Islet precursor cell (in vitro differentiated cells): ENCODE measurements around the gene RPUSD3.
A peak's percentile ranks its signal among the peaks of the same experiment; 100 is the strongest.
"Not testable (repeated sequence)": the region's sequence is repeated elsewhere in the genome, so short reads cannot be mapped to it uniquely, and the experiment has no call there.

Source experiments
- DNase-seq: peaks from one replicate; pipeline ENCODE4 v3.0.0-alpha.2; 2018

Gene RPUSD3

DNA sequence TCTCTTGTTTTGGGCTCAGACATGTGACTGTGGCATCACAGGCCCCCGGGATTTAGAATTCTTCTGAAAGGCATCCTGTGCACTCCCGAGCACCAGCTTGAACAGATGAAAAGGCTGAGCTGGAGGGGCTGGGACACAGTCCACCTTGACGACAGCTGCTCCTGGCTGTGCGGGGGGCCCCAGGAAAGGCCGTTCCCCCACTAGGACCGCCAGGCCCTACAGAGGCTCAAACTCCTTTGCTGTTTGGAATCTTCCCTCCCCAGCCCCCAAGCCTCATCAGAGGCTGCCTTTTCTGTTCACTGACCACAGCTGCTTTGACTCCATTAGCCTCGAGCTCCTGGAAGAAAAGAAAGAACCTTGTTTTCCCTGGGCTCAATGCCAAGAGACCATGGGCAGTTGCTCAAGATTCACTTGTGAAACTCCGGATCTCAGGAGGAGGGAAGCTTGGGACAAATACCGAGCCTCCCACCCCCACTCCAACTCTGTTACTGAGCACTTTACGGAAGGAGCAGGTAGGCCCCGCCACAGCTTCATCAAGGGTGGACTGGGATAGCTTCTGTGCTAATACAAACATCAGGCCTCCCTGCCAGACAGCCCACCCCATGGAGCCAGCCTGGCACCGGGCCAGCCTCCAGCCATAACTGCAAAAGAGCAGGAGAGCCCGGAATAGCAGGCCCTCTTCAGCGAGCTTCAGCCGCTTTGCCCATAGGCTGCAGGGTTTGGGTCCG is 20.6 kb upstream of the RPUSD3 start:
- no peak for DNase-seq

GRCh38 chr3:9863058-9863772 is 19.4 kb upstream of the RPUSD3 start:
- DNase-seq = no peak

DNA sequence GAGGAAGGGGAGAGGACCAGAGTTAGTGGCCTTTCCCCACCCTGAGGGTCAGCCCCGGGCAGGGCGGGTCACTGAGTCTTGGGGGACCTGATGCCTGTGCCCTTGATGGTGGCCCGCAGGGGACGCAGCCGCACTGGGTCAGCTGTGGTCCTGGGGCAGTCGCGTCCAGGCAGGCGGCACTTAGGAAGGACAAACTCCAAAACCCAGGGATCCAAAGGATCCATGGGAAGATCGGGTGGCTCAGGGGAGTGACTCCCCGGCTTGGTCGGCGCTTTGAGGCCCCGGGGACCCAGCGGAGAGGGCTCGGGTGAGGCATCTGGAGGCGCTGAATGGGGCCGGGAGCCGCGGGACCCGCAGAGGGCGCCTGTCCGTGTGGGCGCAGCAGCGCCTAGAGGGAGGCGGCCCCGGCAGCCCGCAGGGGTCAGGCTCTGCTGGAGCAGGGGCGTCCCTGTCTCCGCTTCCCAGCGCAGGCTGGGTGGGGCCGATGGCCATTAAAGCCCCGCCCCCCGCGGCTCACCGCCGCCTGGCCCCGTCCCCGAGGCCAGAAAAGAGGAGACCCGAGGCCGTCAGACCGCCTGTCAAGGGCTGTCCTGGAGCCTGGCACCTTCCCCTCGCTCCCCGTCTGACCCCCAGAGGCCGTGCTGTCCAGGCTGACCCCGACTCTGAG is 18.7 kb upstream of the RPUSD3 start:
- DNase-seq = peak; percentile 94

DNA sequence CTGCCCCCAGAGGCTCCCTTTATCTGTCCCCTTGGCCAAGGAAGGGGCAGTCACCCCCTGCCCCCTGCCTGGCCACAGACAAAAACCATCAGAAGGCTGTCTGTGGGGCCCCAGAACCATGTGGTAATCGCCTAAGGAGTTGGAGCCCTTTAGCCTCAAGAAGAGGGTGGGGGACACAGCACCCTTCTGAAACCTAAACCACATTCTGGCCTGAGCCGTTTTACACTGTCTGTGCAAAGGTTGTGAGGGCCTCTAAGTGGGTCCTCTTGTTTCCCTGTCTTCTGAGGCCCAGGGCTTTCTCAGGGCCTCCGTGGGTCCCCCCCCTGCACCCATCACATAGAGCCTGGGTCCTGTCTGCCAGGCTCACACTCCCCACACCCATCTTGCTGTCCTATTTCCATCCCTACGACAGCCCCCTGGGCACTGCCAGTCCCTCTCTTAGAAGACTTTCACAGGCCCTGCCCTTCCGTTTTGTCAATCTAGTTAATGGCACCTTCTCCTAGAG is 17.9 kb upstream of the RPUSD3 start:
- no peak for DNase-seq

GRCh38 chr3:9861201-9861600 is 17.4 kb upstream of the RPUSD3 start:
- DNase-seq = no peak

- no peak for DNase-seq
These were observed 15.8 kb upstream of the RPUSD3 start for GRCh38 chr3:9859530-9860025.

DNA sequence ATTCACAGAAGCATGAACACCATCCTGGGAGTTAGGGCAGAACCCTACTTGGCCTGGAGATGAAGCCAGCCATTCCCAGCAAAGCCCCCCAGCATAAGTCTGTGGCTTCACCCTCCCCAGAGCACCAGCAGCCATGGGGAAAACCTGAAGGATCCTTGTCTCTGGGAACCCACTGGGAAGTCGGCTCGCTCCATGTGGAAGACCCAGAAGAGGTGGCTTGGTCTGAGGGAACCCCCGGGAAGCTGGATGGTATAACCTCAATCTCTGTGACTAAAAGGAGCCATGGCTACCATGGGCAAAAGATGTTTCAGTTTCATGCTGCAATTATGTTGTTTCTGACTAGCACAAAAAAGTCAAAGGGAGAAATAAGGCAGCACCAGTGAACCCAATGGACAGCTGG is 11.8 kb upstream of the RPUSD3 start:
- DNase-seq = no peak

GRCh38 chr3:9854291-9854940 is 10.6 kb upstream of the RPUSD3 start:
- DNase-seq = not testable (repeated sequence)

DNA sequence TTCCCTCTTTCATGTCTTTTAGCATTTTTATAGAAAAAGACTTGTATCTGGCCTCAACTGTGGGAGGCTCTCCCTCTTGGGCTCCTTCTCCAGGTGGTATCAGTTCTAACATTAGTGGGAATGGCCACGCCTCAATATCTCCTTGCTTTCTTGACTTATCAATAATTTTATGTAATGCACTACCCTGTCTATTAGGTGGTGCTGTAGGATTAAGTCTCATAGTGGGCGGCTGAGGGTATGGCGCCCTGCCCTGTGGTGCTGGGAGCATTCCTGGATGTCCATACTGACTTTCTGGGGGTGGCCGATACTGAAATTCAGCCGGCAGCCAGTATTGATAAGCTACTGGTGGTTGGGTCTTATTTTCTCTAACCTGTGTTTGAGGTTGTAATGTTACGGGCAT is 8.7 kb upstream of the RPUSD3 start:
- no peak for DNase-seq

GRCh38 chr3:9851926-9852325 is 8.1 kb upstream of the RPUSD3 start:
- DNase-seq = not testable (repeated sequence)

GRCh38 chr3:9851383-9851782 is 7.6 kb upstream of the RPUSD3 start:
- DNase-seq = not testable (repeated sequence)

- not testable (repeated sequence) for DNase-seq
These were observed 5.1 kb upstream of the RPUSD3 start for GRCh38 chr3:9848860-9849259.

DNA sequence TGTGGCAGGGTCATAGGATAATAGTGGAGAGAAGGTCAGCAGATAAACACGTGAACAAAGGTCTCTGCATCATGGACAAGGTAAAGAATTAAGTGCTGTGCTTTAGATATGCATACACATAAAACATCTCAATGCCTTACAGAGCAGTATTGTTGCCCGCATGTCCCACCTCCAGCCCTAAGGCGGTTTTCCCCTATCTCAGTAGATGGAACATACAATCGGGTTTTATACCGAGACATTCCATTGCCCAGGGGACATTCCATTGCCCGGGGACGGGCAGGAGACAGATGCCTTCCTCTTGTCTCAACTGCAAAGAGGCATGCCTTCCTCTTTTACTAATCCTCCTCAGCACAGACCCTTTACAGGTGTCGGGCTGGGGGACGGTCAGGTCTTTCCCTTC is 4.1 kb upstream of the RPUSD3 start:
- peak; percentile 81 for DNase-seq

- no peak for DNase-seq
These were observed 3.2 kb upstream of the RPUSD3 start for GRCh38 chr3:9846931-9847488.

DNA sequence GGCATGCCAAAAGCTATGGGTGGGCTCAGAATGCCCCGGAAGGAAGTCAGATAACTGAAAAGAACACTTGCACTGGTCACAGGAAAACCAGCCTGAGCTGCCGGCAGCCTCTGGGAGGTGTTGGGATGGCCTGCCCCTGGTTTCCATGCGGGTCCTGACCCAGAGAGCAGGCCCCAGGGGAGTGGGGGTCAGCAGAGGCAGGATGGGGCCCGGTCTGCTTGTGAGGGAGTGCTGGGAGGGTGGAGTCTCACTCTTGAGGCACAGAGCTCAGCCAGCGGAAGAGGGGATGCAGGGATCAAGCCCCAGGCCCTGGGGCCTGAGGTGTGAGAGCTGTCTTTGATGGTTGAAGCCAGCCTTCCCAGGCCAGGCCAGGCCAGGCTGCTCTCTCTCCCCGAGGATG is 2.4 kb upstream of the RPUSD3 start:
- no peak for DNase-seq

DNA sequence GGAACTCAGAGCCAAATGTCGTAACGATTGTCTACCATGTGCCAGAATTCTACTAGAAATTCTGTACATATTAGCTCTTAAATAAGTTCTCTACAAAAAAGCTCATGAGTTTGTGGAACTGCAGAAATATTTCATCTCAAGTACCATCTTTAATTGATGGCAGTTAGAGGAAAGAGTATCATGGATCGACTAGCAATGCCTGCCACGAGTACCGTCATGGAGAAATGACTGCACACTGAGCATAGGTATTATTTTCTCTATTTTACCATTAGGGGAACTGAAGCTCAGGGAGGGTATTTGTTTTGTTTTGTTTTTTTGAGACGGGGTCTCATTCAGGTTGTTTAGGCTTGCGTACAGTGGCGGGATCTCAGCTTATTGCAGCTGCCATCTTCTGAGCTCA is 2.8 kb downstream of the RPUSD3 start:
- DNase-seq = no peak

- DNase-seq = no peak
These were observed 5.0 kb downstream of the RPUSD3 start for GRCh38 chr3:9838856-9839255.

DNA sequence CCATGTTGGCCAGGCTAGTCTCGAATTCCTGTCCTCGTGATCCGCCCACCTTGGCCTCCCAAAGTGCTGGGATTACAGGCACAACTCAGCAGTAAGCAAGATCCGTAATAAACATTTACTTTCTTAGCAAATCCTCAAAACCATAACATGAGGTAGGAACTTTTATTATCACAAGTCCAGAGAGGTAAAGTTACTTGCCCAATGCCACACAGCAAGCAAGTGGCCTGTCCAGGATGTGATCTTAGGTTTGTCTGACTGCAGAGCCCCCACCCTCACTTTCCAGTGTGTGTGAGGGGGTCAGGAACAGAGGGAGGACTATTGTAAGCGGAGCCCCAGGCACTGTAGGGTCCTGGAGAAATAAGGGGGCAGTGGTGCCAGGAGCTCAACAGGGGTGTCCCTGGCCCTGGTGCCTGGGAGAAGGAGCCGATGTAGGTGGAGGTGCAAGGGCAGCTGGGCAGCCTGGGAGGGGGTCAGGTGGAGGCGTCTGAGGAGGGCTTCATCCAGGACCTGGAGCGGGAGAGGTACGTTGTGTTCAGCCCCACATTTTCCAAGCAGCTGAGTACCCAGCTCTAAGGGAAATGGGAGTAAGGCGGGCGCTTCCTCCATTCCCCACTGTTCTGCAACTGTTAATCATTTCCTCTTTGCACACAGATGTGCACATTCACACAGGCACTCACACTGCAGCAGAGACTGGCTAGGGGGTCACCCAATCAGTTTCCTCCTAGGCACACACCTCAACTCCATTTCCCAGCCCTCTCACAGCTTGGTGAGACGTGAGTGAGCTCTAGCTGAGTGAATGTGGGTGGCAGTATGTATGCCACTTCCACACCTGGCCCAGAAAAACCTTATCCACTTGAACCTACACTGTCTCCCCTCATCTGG is 5.9 kb downstream of the RPUSD3 start:
- no peak for DNase-seq

DNA sequence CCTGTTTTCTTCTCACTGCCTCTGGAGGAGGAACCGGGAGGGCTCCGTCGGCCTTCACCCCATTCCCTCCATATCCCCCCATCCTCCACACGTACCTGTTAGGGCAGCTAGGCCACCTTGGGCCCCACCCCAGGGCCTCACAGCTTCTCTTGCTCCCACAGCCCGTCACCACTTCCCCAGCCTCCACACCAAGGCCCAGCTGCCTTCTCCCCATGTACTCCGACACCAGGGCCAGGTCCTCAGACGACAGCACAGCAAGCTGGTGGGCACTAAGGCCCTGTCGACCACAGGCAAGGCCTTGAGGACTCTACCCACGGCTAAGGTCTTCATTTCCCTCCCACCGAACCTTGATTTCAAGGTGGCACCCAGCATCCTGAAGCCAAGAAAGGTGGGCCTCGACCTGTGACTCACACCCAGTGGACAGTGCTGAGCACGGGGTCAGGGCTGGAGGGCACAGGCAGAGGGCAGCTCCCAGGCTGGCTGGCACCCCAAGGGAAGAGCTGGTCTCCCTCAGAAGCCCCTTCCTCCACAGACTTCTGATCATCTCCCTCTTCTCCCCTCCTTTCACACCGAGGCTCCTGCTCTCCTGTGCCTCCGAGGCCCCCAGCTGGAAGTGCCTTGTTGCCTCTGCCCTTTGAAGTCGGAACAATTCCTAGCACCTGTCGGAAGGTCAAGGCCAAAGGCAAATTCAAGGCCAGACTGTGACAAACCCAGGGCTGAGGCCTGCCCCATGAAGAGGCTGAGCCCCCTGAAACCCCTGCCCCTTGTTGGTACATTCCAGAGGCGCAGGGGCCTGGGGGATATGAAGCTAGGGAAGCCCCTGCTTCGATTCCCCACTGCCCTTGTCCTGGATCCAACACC is 9.1 kb downstream of the RPUSD3 start:
- no peak for DNase-seq

- no peak for DNase-seq
These were observed 10.7 kb downstream of the RPUSD3 start for GRCh38 chr3:9833078-9833477.

DNA sequence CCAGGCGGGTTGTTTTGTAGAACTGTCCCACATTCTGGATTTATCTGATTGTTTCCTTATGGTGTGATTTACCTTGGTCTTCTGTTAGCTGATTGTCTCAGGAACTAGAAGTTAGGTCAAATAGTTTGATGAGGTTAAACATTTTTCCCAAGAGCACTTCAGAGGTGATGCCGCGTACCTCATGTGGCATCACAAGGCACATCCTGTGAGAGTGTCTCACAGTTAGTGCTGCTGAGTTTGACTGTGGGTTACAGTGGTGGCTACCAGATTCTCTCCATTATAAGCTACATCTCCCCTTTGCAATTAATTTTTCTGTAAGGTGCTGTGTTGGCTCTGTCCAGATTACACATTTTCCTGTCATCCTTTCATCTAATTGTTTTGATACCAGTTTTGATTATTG is 12.6 kb downstream of the RPUSD3 start:
- no peak for DNase-seq
